Activated CD8-positive, alpha-beta memory T cell treated with anti-CD3 and anti-CD28 coated beads for 36 hours (primary cell): ENCODE results near the gene CCDC195. TPM values are rescaled to one million over a fixed set of nuclear protein-coding genes. Genes with fewer than 3 reads are reported as not detected.

Experiments used
- CTCF ChIA-PET: fragments of 350-600 bp; sonication (Branson Sonifier 250); formaldehyde crosslinking; loops from one replicate; lab custom pipeline; 2021; ENCODE audit warnings: antibody characterized with exemption; lab: Charles Lee
- POLR2A ChIA-PET: fragments of 350-600 bp; sonication (Branson Sonifier 250); formaldehyde crosslinking; loops from one replicate; lab custom pipeline; 2021; ENCODE audit warnings: antibody characterized with exemption; lab: Charles Lee
- total RNA-seq, 2 experiments: library from RNA; stranded (reverse); gene quantifications; one replicate each; pipeline ENCODE4 v1.2.3, GENCODE V29; 2021

Gene CCDC195, protein sequence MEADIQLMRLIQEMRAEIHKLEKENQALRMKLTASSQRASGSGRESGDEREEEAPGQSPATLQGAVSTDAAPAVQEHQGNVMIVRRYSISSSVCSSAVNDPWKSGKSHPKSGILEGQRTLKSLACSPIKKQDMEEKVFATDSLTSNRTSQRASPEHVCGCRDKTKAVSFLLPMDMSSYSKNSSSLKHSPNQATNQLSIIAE
- total RNA-seq: not detected

GRCh38 chr2:224716201-224716600, at the start of gene CCDC195:
CCDC195 (minus strand) TSS chr2:224716365; CDS start chr2:224716365, 0 bp downstream.
- CTCF ChIA-PET: no interaction called here
- POLR2A ChIA-PET: no interaction called here

DNA sequence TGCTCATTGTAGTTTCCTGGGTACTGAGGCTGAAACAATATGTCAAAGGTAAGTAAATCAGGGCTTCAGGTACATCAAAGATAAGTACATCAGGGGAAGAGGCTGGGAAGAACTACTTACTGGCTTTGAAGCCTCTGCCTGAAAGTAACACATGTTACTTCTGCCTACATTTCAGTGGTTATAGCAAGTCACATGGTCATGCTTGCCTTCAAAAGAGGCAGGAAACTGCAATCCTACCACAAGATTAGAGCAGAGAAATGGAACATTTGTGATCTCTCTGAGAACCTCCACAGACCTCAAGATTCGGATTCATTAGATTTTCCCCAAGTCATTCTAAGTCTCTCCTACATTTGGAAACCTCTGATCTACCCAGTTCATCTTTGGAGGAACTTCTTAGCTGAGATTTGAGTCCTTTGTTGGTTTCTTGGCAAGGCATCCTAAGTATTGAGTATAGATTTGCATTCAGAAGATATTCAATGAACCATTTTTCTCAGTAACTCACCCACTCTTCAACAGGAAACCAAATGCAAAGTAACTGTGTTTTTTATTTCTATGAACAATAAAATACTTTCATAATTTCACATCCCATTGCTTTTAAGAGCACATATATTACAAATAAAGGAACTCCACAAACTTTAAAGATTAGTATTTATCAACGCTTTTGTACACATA, 48.5 kb upstream of the CCDC195 start:
- ChIA-PET CTCF (no interaction called here), POLR2A (interaction anchor here (0.7 kb wide), 1 partner anchor 322 kb away, joined by 3 read pairs; no protein-coding TSS in a partner anchor)

DNA sequence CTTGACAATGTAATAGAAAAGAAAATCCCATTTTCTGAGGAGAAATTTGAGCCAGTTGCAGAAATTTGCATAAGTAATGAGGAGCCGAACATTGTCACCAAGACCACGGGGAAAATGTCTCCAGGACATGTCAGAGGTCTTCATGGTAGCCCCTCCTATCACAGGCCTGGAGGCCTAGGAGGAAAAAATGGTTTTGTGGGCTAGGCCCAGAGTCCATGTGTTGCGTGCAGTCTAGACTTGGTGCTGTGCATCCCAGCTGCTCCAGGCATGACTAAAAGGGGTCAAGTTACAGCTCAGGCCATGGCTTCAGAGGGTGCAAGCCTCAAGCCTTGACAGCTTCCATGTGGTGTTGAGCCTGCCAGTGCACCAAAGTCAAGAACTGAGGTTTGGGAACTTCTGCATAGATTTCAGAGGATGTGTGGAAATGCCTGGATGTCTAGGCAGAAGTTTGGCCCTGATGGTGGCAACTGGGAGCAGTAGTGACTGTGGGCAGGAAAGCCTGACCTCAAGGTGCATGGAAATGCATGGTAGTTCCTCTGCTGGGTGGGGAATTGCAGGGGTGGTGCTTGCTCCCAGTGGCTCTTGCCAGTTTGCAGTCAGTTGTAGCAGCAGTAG, 41.9 kb upstream of the CCDC195 start:
- CTCF ChIA-PET: no interaction called here
- POLR2A ChIA-PET: no interaction called here

DNA sequence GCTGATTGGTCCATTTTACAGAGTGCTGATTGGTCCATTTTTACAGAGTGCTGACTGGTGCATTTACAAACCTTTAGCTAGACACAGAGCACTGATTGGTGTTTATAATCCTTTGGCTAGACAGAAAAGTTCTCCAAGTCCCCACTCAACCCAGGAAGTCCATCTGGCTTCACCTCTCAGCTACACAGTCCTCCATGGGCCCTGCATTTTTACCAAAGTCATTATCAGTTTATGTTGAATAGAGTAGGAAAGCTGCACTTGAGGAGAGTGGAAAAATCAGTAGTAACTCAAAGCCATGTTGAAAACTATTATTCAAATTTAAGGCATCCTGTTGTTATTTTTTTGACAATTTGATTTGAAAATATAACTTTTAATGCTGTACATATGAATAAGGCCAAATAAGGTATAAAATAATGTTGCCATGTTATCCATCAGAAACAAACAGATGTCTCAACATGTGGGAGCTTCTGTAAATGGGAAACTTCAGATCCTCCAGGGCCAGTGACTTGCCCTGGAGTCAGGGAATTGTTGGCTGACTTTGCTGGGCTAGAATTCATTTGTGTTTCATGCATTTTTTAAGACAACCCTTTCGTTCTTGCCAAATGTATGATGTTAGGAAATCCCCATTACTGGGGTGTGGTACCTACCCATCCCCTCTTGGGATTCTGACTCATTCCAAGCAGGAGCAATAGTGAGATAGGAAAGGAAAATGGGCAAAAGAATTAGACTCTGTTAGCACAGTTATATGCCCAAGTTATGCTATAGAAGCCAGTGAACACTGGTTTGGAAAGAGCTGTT, 37.8 kb upstream of the CCDC195 start:
- ChIA-PET POLR2A (no interaction called here), CTCF (no interaction called here)

GRCh38 chr2:224751996-224752698, 36.0 kb upstream of the CCDC195 start:
- ChIA-PET CTCF (no interaction called here), POLR2A (no interaction called here)

DNA sequence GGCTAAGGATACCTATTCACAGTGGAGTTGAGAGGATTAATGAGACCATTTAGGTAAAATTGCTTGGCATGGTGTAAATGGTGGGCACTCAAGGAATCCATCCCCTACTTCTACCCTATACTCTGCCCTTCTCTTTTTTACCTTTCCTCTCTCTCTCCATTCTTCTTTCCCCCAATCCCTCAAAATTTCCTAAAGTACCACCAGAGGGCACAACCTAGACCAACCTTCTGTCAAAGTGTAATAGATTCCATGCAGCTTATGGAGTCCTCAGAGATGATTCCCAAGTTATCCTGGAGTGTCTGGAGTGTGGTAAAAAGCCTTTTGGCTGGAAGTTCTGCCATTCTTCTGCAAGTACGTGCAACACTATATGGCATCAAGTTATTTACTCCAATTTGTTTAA, 33.0 kb upstream of the CCDC195 start:
- ChIA-PET CTCF (no interaction called here), POLR2A (no interaction called here)

- CTCF ChIA-PET: no interaction called here
- POLR2A ChIA-PET: no interaction called here
Measured at GRCh38 chr2:224747765-224748164, 31.6 kb upstream of the CCDC195 start.

DNA sequence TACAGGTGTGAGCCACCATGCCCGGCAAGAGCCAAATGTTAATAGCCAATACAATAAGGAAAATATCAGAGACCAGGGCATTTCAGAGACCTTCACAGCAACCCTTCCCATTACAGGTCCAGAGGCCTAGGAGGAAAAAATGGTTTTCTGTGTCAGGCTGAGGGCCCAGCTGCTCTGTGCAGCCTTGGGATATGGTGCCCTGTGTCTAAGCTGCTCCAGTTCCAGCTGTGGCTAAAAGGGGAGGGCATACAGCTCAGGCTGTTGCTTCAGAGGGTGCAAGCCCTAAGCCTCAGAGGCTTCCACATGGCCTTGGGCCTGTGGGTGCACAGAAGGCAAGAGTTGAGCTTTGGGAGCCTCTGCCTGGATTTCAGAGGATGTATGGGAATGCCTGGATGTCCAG, 20.1 kb upstream of the CCDC195 start:
- ChIA-PET POLR2A (no interaction called here), CTCF (no interaction called here)

DNA sequence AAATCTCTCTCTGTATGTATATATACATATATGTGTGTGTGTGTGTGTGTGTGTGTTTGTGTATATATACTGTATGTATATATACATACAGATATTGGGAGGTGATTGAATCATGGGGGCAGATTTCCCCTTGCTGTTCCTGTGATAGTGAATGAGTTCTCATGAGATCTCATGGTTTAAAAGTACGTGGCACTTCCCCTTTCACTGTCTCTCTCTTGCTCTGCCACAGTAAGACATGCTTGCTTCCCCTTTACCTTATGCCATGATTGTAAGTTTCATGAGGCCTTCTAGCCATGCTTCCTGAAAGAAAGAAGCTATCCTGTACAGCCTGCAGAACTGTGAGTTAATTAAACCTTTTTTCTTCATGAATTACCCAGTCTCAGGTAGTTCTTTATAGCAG, 18.8 kb upstream of the CCDC195 start:
- POLR2A ChIA-PET: no interaction called here
- CTCF ChIA-PET: no interaction called here

DNA sequence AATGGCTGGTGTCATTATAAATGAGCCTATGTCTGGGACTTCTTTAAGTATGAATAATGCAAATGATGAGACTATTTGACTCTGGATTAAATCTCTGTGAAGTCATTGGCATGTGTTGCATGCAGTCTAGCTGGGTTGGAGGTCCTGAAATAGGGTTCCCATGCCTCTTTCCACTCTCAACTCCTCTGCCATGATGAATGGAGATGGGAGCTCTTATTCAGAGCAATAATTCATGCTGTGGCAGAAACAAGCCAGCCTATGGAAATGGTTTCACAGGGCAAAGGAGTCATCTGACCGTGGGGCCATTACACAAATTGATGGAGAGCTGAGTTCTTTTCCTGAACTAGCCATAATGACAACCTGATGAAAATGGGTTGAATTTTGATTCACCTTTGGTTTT, 15.5 kb upstream of the CCDC195 start:
- ChIA-PET POLR2A (no interaction called here), CTCF (no interaction called here)

DNA sequence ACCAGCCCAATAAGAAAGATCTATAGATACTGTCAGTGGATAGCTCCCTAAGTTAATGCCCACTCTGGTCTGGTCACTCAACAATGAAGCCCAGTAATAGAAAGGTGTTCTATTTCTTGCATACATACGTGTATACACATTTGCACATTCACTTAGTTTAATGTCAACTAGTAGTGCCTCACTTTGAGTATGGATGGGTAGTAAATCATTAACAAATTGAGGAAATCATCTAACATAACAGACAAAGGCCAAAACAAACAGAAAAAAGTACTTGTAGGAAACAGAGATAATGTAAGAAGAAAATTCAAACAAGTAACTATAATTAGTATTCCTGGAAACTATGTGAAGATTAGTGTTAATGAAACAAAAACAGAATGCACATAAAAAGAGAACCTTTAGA, 13.3 kb upstream of the CCDC195 start:
- ChIA-PET POLR2A (no interaction called here), CTCF (no interaction called here)

DNA sequence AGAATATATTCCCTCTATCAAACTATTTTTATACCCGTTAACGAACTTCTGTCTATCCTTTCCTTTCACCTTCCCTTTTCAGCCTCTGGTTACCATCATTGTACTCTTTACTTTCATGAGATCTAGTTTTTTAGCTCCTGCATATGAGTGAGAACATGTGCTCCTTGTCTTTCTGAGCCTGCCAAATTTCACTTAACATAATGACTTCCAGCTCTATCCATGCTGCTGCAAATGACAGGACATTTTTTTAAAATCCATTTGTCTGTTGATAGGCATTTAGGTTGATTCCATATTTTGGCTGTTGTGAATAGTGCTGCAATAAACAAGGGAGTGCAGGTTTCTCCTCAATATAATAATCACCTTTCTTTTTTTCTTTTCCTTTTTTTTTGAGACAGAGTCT, 8.2 kb upstream of the CCDC195 start:
- POLR2A ChIA-PET: no interaction called here

GRCh38 chr2:224723586-224724217, 7.5 kb upstream of the CCDC195 start:
- POLR2A ChIA-PET: no interaction called here
- CTCF ChIA-PET: no interaction called here

More for the DNA sequence above, 8.2 kb upstream of the CCDC195 start:
- CTCF ChIA-PET: no interaction called here

DNA sequence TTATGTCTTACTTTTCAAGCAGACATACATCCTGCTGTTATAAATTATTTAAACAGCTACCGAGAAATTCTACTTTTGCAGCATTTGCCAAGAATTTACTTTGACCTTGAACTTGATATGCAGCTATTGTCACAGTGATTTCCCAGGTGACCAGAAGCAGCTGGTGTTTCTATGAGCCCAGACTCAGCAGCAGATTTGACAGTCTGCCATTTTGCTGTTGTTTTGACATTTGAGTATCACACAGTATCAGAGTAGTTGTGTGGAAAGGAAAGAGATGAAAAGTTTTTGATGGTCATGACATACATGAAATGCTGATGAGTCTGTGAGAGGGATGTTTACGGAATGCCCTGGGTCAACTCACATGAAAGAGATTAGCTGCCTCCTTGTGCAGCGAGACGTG, 6.6 kb upstream of the CCDC195 start:
- POLR2A ChIA-PET: no interaction called here
- CTCF ChIA-PET: no interaction called here

GRCh38 chr2:224722250-224722649, 6.1 kb upstream of the CCDC195 start:
- POLR2A ChIA-PET: no interaction called here

DNA sequence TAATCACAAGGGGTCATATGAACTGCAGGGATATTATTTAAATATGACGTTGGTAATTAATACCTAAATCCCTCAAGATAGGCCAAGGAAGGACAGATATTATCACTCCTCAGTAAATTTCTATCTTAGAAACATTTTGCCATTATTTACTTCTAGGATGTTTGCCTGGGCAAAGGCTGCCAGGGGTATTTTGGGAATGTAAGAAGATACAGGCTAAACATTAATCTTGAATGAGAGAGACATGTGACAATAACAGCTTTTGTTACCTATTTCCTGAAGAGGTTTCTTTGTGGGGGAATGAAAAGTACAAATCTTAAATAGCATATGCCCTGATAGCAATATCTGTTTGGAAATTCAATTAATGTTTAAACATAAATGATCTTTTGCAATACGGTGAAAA, 756 bp upstream of the CCDC195 start:
- ChIA-PET POLR2A (no interaction called here), CTCF (no interaction called here)

More at GRCh38 chr2:224722250-224722649, 6.1 kb upstream of the CCDC195 start:
- CTCF ChIA-PET: no interaction called here

DNA sequence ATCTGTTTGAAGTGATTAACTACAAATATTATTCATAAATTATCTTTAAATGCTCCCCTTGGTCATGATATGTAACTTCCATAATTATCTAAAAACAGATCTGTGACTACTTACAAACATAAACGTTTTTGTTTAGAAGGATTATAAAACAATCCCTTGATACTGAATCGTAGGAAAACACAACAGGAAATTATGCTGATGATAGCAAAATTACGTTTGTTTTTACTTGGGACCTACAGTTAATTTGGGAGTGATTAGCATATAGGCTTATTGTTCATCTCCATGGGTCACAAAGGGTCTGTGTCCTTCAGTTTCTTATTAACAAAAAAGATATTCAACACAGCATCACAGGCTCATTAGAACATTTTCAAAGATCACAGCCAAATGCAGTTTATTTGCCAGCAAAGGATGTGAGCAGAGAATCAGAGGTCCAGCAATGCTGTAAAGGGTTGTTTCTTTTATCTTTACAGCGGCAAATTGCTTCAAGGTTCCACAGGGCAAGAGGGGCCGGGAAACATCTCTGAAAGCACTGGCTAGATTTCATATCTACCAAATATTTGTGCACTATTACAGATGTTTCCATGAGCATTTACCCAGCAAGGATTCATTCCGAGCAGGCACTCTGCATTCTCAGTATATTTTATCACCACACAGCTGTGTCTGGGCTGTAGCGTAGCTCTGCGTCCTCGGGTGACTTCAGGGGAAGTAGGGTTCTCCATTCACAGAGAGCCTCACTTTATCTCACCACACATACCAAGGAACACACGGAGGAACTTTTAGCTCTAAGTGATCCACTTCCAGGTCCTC, 4.1 kb downstream of the CCDC195 start:
- CTCF ChIA-PET: no interaction called here
- POLR2A ChIA-PET: no interaction called here

GRCh38 chr2:224711381-224711780, 4.8 kb downstream of the CCDC195 start:
- ChIA-PET POLR2A (no interaction called here), CTCF (no interaction called here)
